Right lobe of liver (tissue), 6 donors: Measurements from ENCODE around the gene SCN5A. TPM values are rescaled to one million over a fixed set of nuclear protein-coding genes. Genes with fewer than 3 reads are reported as not detected.

ENCODE experiments used
- ATAC-seq, 4 donors: fragments of 200-7000 bp; cut with Tn5 transposase; one replicate each; pipeline ENCODE4 v1.9.1; 2020; ENCODE audit warnings: mild to moderate bottlenecking in 4 of 4, moderate library complexity in 4 of 4
- DNase-seq, 3 donors: peaks; one replicate each; pipeline ENCODE4 v3.0.0-alpha.2; 2020
- H3K27ac ChIP-seq, 3 donors: fragments of 200-600 bp; one replicate each; pipeline ENCODE4 v1.8.0; 2022
- H3K27me3 ChIP-seq, 2 donors: fragments of 200-600 bp; one replicate each; pipeline ENCODE4 v1.8.0; 2022
- H3K36me3 ChIP-seq, 4 donors: fragments of 200-600 bp; sonication (generic) in 1 of 4; one replicate each; pipeline versions ENCODE4 v1.5.1 to v1.8.0; 2017 to 2022; ENCODE audit warnings: control low read depth in 1 of 4
- H3K4me1 ChIP-seq, 4 donors: fragments of 200-600 bp; sonication (generic) in 1 of 4; one replicate each; pipeline versions ENCODE4 v1.5.1 to v1.8.0; 2017 to 2022; ENCODE audit warnings: control low read depth in 1 of 4
- H3K4me3 ChIP-seq, 3 donors: fragments of 200-600 bp; one replicate each; pipeline ENCODE4 v1.8.0; 2022
- H3K9me3 ChIP-seq, 4 donors: fragments of 200-600 bp; sonication (generic) in 1 of 4; one replicate each; pipeline versions ENCODE4 v1.5.1 to v1.8.0; 2017 to 2022; ENCODE audit warnings: control low read depth in 1 of 4
- POLR2A ChIP-seq: fragments of 450-650 bp; IDR thresholded peaks from one replicate; pipeline ENCODE4 v1.6.1; 2017; ENCODE audit warnings: antibody characterized with exemption, mild to moderate bottlenecking
- WGBS: methylation state at CpG from one replicate; pipeline ENCODE4 v1.1.6; 2018; ENCODE audit warnings: low coverage, low lambda C conversion rate; ENCODE audit not compliant: insufficient coverage; ENCODE audit errors: missing lambda C conversion rate; 5-methylcytosine and 5-hydroxymethylcytosine counted together
- intact Hi-C, 2 donors: fragments of 100-400 bp; cut with DNase I; formaldehyde crosslinking; loops; one replicate each; pipeline versions ENCODE4 v1.11.2 to v1.14.1; 2022
- total RNA-seq, 6 experiments: library from RNA; depleted of rRNA in 2 of 6; stranded (reverse); fragments of >200 nt in 2 of 6; fragmentation: NEBNext Ultra II Directional in 3 of 6; extraction: Animal tissue kit (Norgen Biotek cat#: 25700) in 3 of 6; gene quantifications; one replicate each; pipeline versions ENCODE4 v1.1.0 to v1.2.4, GENCODE V29; 2016 to 2023
- TF ChIP-seq, protein P1 (sequence below), 4 donors: fragments of 200-600 bp in 3 of 4; fragments of 450-650 bp in 1 of 4; IDR thresholded peaks; one replicate each; pipeline versions ENCODE4 v1.5.1 to v1.8.0; 2016 to 2022; ENCODE audit warnings: antibody characterized with exemption in 4 of 4, mild to moderate bottlenecking in 2 of 4
- donor health status: DM: no; HTN: yes; CAD: no.
- donor health status: DM: no; HTN: no; CAD: no.
- donor health status: DM: no; HTN: no; CAD: no.
- donor health status: DM: no; HTN: yes; CAD: no.
- donor health status: DM: no; HTN: yes; CAD: no.

Gene SCN5A
- total RNA-seq, 6 experiments from 2014 or later: 0.02 TPM; not detected in 5

DNA sequence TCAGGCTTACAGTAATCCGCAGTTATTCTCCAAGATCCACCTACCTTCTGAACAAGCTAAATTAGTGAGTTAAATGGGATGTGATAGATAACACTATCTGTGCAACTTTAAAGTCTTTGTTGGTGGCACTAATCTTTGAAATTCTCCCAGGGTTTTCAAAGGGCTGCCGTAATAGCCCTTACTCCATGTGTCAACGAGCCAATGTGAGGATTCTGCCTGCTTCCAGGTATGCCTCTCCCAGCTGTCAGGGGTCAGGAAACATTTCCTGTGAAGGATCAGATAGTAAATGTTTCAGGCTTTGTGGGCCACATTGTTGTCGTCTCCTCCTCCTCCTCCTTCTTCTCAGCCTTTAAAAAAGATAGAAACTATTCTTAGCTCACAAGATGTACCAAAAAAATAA, 20.2 kb upstream of the SCN5A start:
- no peaks in the 10 kb centered on the region for H3K27me3 ChIP-seq
- intact Hi-C loops: no loop called here
- H3K36me3 ChIP-seq: no peaks in the 10 kb centered on the region
- TF ChIP-seq POLR2A: no peak
- TF ChIP-seq, protein P1, sequence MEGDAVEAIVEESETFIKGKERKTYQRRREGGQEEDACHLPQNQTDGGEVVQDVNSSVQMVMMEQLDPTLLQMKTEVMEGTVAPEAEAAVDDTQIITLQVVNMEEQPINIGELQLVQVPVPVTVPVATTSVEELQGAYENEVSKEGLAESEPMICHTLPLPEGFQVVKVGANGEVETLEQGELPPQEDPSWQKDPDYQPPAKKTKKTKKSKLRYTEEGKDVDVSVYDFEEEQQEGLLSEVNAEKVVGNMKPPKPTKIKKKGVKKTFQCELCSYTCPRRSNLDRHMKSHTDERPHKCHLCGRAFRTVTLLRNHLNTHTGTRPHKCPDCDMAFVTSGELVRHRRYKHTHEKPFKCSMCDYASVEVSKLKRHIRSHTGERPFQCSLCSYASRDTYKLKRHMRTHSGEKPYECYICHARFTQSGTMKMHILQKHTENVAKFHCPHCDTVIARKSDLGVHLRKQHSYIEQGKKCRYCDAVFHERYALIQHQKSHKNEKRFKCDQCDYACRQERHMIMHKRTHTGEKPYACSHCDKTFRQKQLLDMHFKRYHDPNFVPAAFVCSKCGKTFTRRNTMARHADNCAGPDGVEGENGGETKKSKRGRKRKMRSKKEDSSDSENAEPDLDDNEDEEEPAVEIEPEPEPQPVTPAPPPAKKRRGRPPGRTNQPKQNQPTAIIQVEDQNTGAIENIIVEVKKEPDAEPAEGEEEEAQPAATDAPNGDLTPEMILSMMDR (IDR thresholded peaks at IDR 0.05): no peak
- ATAC-seq: no peak
- DNase-seq: no peak
- H3K9me3 ChIP-seq: no peaks in the 10 kb centered on the region
- H3K4me1 ChIP-seq: no peaks in the 10 kb centered on the region
- no peak overlapping the region for H3K27ac ChIP-seq
- 25% methylated on average over 4 of the region's 4 CpGs for WGBS
- no peak overlapping the region for H3K4me3 ChIP-seq

GRCh38 chr3:38662544-38662943, 13.1 kb upstream of the SCN5A start:
- no peaks in the 10 kb centered on the region for H3K36me3 ChIP-seq
- 25% methylated on average over 3 of the region's 4 CpGs for WGBS
- peaks cover 0 to 7% (median 0%) of the 10 kb centered on the region in 4 donors for H3K9me3 ChIP-seq
- TF ChIP-seq POLR2A: no peak
- TF ChIP-seq, protein P1 (IDR thresholded peaks at IDR 0.05): peak in 1 of 4 donors; percentile 6
- no peak overlapping the region for H3K27ac ChIP-seq
- no peaks in the 10 kb centered on the region for H3K27me3 ChIP-seq
- no peak overlapping the region for H3K4me3 ChIP-seq
- DNase-seq (no peak), ATAC-seq (no peak)
- no peaks in the 10 kb centered on the region for H3K4me1 ChIP-seq
- intact Hi-C loops: no loop called here

GRCh38 chr3:38658841-38659240, 9.4 kb upstream of the SCN5A start:
- WGBS: 13% methylated on average over 9 of the region's 9 CpGs
- H3K27ac ChIP-seq: no peak overlapping the region
- no peak overlapping the region for H3K4me3 ChIP-seq
- no peaks in the 10 kb centered on the region for H3K36me3 ChIP-seq
- no peaks in the 10 kb centered on the region for H3K4me1 ChIP-seq
- H3K9me3 ChIP-seq: peaks cover 0 to 7% (median 0%) of the 10 kb centered on the region in 4 donors
- ATAC-seq: no peak
- H3K27me3 ChIP-seq: no peaks in the 10 kb centered on the region
- no peak for DNase-seq
- intact Hi-C loops: loop anchor here in 1 of 2 donors (10.0 kb wide), 1 partner anchor 134 kb away; no protein-coding TSS in a partner anchor
- TF ChIP-seq POLR2A: no peak
- TF ChIP-seq, protein P1 (IDR thresholded peaks at IDR 0.05): no peak

GRCh38 chr3:38657369-38657768, 7.9 kb upstream of the SCN5A start:
- intact Hi-C loops: loop anchor here in 1 of 2 donors (10.0 kb wide), 1 partner anchor 133 kb away; no protein-coding TSS in a partner anchor
- WGBS: 32% methylated on average over 5 of the region's 5 CpGs
- Histone ChIP-seq H3K4me3 (no peak overlapping the region), H3K27me3 (no peaks in the 10 kb centered on the region), H3K9me3 (peaks cover 0 to 6% (median 0%) of the 10 kb centered on the region in 4 donors), H3K36me3 (no peaks in the 10 kb centered on the region), H3K4me1 (no peaks in the 10 kb centered on the region), H3K27ac (no peak overlapping the region)
- ATAC-seq: no peak
- no peak for TF ChIP-seq POLR2A
- TF ChIP-seq, protein P1 (IDR thresholded peaks at IDR 0.05): no peak
- no peak for DNase-seq
